ENCODE results near the gene MTMR12. TPM values are rescaled to one million over a fixed set of nuclear protein-coding genes. Genes with fewer than 3 reads are reported as not detected.

Gene MTMR12
- total and polyA plus RNA-seq, 2 donors (not counting 1 experiment from before 2014, with no cell fraction given) = 9.6 to 29.2 TPM

- Mint-ChIP-seq H3K4me3 (no peak overlapping the region), H3K27me3 (no peaks in the 10 kb centered on the region), H3K4me1 (peaks cover 21% of the 10 kb centered on the region), H3K9me3 (ENCODE audit: insufficient read depth) (no peaks in the 10 kb centered on the region), H3K27ac (no peak overlapping the region)
- Histone ChIP-seq H3K4me2 (replicated peaks; ENCODE audit: low read depth, low read length, poor library complexity, severe bottlenecking) (no peak overlapping the region), H3K4me1 (ENCODE audit: control insufficient read depth in 2 of 2, insufficient read depth in 2 of 2, low read length in 2 of 2) (peaks cover 0 to 24% of the 10 kb centered on the region in 2 donors), H3K4me3 (ENCODE audit: control extremely low read depth in 1 of 5, extremely low read depth in 1 of 5, insufficient read depth in 1 of 5, low read depth in 2 of 5, low read length in 4 of 5) (no peak overlapping the region), H3K36me3 (replicated peaks in 1 of 2; ENCODE audit: control extremely low read depth in 1 of 2, control insufficient read depth in 1 of 2, extremely low read depth in 1 of 2, insufficient read depth in 2 of 2, low read length in 1 of 2) (peaks cover 4 to 25% of the 10 kb centered on the region in 2 experiments), H2AFZ (ENCODE audit: insufficient read depth, low read depth, low read length, poor library complexity, severe bottlenecking) (no peak overlapping the region), H3K27me3 (replicated peaks in 1 of 4; ENCODE audit: control extremely low read depth in 1 of 4, control insufficient read depth in 3 of 4, insufficient read depth in 4 of 4, low read length in 3 of 4) (no peaks in the 10 kb centered on the region), H3K27ac (ENCODE audit: low read length in 2 of 2) (no peak overlapping the region), H3K9ac (ENCODE audit: low read length) (no peak overlapping the region), H3K79me2 (ENCODE audit: control insufficient read depth, insufficient read depth, low read length) (peaks cover 3% of the 10 kb centered on the region), H4K20me1 (ENCODE audit: control insufficient read depth, insufficient read depth, low read length, poor library complexity, severe bottlenecking) (no peaks in the 10 kb centered on the region), H3K9me3 (ENCODE audit: control extremely low read depth in 1 of 3, control insufficient read depth in 2 of 3, insufficient read depth in 1 of 3, low read length in 2 of 3) (no peaks in the 10 kb centered on the region)
- no peak for ATAC-seq (ENCODE audit: low read depth)
- POLR2A ChIA-PET = interaction anchor here (0.5 kb wide), 1 partner anchor 9 kb away, joined by 3 read pairs; no protein-coding TSS in a partner anchor
- intact Hi-C loops (cut with micrococcal nuclease) = no loop called here
- WGBS (ENCODE audit: insufficient coverage) = 98% methylated on average over 13 of the region's 14 CpGs
- no peak for DNase-seq
- TF ChIP-seq EZH2 (IDR thresholded peaks at IDR 0.05; ENCODE audit: borderline replicate concordance, insufficient read depth, low read depth, low read length, poor library complexity, severe bottlenecking) = no peak
- TF ChIP-seq CTCF (IDR thresholded peaks at IDR 0.05) = no peak
- CTCF ChIA-PET = interaction anchor here (0.8 to 9.3 kb wide), 2 partner anchors 100 to 361 kb away, joined by 4 to 289 read pairs; no protein-coding TSS in a partner anchor
These were observed 83.2 kb downstream of the MTMR12 start for GRCh38 chr5:32229586-32229985.

GRCh38 chr5:32228816-32229215 is 83.9 kb downstream of the MTMR12 start:
- no peak for DNase-seq
- Histone ChIP-seq H3K79me2 (ENCODE audit: control insufficient read depth, insufficient read depth, low read length) (peaks cover 3% of the 10 kb centered on the region), H3K9me3 (ENCODE audit: control extremely low read depth in 1 of 3, control insufficient read depth in 2 of 3, insufficient read depth in 1 of 3, low read length in 2 of 3) (no peaks in the 10 kb centered on the region), H3K4me1 (ENCODE audit: control insufficient read depth in 2 of 2, insufficient read depth in 2 of 2, low read length in 2 of 2) (peaks cover 0 to 24% of the 10 kb centered on the region in 2 donors), H2AFZ (ENCODE audit: insufficient read depth, low read depth, low read length, poor library complexity, severe bottlenecking) (no peak overlapping the region), H3K4me2 (replicated peaks; ENCODE audit: low read depth, low read length, poor library complexity, severe bottlenecking) (no peak overlapping the region), H3K27ac (ENCODE audit: low read length in 2 of 2) (no peak overlapping the region), H3K4me3 (ENCODE audit: control extremely low read depth in 1 of 5, extremely low read depth in 1 of 5, insufficient read depth in 1 of 5, low read depth in 2 of 5, low read length in 4 of 5) (no peak overlapping the region), H4K20me1 (ENCODE audit: control insufficient read depth, insufficient read depth, low read length, poor library complexity, severe bottlenecking) (no peaks in the 10 kb centered on the region), H3K36me3 (replicated peaks in 1 of 2; ENCODE audit: control extremely low read depth in 1 of 2, control insufficient read depth in 1 of 2, extremely low read depth in 1 of 2, insufficient read depth in 2 of 2, low read length in 1 of 2) (peaks cover 4 to 18% of the 10 kb centered on the region in 2 experiments), H3K9ac (ENCODE audit: low read length) (no peak overlapping the region), H3K27me3 (replicated peaks in 1 of 4; ENCODE audit: control extremely low read depth in 1 of 4, control insufficient read depth in 3 of 4, insufficient read depth in 4 of 4, low read length in 3 of 4) (no peaks in the 10 kb centered on the region)
- intact Hi-C loops (cut with micrococcal nuclease) = no loop called here
- Mint-ChIP-seq H3K27me3 (no peaks in the 10 kb centered on the region), H3K4me1 (peaks cover 21% of the 10 kb centered on the region), H3K27ac (no peak overlapping the region), H3K4me3 (no peak overlapping the region), H3K9me3 (ENCODE audit: insufficient read depth) (no peaks in the 10 kb centered on the region)
- no peak for ATAC-seq (ENCODE audit: low read depth)
- POLR2A ChIA-PET = no interaction called here
- WGBS (ENCODE audit: insufficient coverage) = 97% methylated on average over 12 of the region's 12 CpGs
- no peak for TF ChIP-seq EZH2 (IDR thresholded peaks at IDR 0.05; ENCODE audit: borderline replicate concordance, insufficient read depth, low read depth, low read length, poor library complexity, severe bottlenecking)
- TF ChIP-seq CTCF (IDR thresholded peaks at IDR 0.05) = no peak
- CTCF ChIA-PET = interaction anchor here (9.3 kb wide), 1 partner anchor 101 kb away, joined by 289 read pairs; no protein-coding TSS in a partner anchor
